ENCODE measurements around the gene LAMC3.

GRCh38 chr9:130998597-130999244, 10.3 kb upstream of the LAMC3 start:
- TF ChIP-seq ARNTL (CRISPR knock-in tag; IDR thresholded peaks at IDR 0.05; ENCODE audit: borderline replicate concordance, low read depth) (no peak), PATZ1 (CRISPR knock-in tag; IDR thresholded peaks at IDR 0.05; ENCODE audit: borderline replicate concordance) (no peak), CREB5 (CRISPR knock-in tag; IDR thresholded peaks at IDR 0.05; ENCODE audit: low read depth) (no peak), TOX (CRISPR knock-in tag; IDR thresholded peaks at IDR 0.05; ENCODE audit: borderline replicate concordance) (no peak), TSHZ2 (CRISPR knock-in tag; IDR thresholded peaks at IDR 0.05) (no peak), ESRRG (CRISPR knock-in tag; IDR thresholded peaks at IDR 0.05) (no peak)
